HG02571 (cell line): Measurements from ENCODE around the gene XCL1.

ENCODE experiments used
- ATAC-seq: cut with Tn5 transposase; IDR thresholded peaks from one replicate; pipeline ENCODE4 v1.9.1; 2021; ENCODE audit warnings: mild to moderate bottlenecking, moderate library complexity; ENCODE audit not compliant: unreplicated experiment

The XCL1 gene

DNA sequence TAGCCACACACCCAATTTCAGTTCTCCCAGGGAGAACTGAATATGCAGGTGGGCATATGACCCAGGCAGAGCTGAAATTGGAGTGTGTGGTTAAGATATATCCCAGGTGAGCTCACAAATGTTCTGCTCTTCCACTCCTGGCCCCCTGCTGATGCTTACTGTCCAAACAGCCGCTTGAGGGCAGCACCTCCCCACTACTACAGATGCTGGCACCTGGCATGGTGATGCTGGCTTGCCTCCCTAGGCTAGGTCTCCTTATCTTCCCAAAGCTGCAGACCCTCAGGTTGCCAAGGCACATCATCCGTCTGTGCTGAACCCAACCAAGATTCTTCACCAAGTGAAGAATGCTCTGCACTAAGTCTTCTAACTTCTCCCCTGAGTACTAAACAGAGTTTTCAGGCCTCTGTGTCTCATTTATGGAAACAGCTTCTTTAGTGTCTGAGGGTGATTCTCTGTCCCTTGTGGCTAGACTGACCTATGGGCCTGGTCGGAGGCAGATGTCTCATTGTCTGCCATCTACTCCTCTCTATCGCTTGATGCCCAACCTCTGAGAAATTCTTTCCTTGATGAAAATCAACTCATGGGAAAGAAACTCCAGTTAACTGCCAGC lies 27.2 kb downstream of the XCL1 start:
- peak; percentile 83 for ATAC-seq

DNA sequence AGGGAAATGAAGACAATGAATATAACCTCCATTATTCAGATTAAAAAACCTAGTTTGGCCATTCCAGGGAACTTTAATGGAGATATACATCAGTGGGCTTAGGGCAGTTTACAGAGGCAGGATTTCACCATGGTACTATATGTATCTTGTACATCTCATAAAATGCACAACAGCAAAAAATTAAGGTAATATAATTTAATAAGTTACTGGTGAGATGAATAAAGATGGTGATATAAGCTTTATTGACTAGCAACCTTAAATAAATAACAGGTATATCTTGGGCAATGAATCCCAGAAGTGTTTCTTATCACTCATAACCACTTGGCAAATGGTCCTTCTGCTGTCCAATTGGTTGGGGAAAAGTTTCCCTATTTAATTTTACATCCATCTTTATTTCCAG lies 29.0 kb downstream of the XCL1 start:
- ATAC-seq, result no peak

DNA sequence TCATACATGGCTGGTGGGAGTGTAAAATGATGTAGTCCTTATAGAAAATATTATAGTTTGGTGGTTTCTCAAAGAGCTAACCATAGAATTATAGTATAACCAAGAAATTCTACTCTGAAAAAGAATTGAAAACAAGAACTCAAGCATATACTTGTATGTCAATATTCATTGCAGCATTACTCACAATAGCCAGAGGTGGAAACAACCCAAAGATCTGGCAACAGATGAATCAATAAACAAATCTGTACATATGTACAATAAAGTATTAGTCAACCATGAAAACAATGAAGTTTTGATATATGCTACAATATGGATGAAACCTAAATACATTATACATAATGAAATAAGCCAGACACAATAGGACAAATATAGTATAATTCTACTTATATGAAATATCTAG lies 29.7 kb downstream of the XCL1 start:
- ATAC-seq, result no peak

DNA sequence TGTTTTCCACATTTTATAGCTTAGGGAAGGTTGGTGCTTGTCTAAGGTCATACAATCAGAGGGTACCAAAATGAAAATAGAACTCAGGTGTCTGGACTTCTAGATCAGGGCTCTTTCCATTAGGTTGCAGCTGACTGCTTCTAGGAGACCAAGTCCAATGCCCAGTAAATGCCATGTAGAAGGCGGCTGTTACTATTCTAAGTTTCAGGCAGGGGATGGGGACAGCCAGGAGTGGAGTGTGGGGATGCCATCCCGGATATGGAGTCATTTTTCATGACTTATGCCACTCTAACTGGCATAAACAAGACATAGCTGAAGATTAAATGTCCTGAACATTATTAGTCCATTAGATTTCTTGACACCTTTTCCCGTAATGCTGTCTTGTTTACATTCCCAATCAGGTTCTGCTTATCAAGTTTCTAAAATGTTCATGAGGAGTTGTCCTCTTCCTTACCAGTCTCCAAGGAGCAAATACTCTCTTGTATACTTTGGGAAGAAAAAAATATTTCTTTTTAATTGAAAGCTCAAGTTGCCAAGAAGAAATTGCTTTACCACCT lies 31.5 kb downstream of the XCL1 start:
- no peak for ATAC-seq

DNA sequence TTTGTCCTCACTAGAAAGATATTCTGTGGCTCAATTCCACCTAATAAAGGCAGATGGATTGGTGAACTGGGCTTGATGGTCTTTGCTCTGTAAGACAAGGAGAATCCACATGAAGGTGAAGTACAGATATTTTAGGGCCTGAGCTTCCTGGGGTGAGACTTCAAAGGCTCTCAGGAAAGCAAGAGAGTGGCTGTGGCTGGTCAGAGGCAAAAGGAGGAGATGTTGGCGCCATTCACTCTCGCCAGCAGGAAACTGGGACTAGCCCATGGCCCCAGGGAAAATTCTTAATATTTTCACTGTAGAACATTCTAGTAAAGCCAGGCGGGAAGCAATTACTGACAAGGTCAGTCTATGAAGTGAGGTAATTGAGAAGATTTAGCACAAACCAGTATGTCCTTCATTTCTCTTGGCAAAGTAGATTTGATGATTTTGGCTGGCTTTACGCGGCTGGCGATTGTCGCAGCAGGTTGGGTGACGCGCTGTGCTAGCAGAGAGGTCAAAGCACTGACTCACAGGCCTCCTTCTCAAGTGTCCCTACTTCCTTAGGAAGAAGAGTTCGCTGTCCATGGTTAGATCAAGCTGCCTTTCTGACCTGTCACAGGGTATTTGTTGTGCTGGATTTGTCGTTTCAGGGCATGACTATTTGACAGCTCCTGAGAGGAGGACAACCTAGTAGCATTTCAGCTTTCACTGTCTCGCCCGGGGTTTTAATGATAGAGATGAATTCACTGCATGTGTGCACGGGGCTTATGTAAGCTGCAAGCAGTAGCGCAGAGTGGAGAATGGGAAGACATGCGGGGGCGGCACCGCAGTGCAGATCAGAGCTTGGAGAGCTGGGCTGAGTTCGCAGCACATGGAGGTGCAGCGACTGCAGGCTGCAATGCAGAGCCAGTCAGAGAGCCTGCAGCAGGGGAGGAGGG lies 32.7 kb downstream of the XCL1 start:
- ATAC-seq, result no peak

DNA sequence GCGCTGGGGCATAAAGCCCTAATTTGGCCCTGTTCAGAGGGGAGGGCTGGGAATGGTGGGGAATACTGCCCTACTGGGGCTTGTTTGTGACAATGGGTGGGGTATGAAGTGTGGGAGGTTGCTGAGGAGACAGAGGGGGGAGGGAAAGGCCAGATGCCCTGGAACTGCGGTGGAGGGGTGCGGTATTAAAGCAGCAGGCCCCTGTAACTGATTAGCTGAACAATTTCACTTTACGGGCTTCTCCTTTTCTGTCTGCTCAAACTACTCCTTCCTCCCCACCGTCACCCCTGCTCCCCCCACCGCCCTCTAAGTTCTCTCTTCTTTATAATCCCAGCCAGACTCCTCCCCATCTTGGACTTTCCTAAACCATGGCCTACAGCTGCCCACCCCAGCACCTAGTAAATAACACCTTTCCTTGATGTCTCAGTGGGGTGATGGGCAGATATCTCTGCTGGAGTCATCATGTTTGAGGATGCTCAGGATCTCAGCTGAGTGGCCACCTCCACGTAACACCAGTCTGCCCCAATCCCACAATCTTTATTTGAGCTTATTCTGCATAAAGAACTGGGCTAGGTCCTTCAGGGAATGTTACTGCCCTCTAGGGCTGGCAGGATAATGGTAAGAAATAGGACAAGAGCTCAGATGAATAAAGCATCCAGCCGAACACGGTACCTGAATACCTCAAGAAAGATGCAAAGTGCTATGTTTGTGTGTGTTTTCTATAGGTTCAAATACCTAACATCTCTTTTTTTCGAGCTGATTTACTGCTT lies 33.5 kb downstream of the XCL1 start:
- no peak for ATAC-seq

DNA sequence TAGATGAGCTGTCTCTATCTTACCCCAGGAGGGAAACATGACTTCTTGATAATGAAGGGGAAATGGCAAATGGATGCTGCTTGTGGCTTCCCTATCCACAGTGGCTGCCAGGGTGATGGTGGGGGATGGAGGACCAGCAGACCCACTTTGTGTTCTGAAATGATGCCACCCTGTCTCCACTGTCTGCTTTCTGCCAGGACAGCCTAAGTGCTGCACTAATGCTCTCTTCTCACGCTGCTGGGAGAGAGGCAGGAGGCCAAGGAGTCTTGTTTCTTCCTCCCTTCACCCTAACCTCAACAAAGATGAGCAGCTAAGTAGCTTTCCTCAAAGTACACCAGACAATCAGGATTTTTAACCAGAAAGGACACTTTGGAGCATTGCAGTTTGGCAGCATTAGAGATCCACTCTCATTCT lies 36.6 kb downstream of the XCL1 start:
- no peak for ATAC-seq

DNA sequence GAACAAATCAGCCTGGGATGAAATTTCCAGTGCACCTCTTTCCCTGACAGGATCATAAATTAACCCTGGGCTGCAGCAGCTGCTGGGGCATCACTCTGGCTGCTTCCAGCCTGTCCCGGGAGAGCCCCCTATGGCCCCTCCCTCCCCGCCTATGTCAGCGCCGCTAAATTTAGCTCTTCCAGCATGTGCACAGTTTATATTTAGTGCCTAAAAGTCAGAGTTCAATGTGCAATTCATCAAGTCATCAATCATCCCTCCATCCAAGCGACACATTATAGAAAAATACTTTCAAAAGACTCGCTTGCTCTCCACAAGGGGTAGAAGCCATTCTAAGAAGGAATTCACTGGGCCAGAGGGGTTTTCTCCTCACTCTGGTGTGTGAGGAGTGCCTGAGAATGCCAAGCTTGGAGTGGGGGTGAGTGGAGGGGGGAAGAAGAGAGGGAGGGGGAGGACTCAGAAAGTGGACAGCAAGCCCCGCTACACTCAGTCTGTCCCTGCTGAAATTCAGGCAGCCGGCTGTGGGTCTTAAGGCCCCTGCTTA lies 37.4 kb downstream of the XCL1 start:
- no peak for ATAC-seq

DNA sequence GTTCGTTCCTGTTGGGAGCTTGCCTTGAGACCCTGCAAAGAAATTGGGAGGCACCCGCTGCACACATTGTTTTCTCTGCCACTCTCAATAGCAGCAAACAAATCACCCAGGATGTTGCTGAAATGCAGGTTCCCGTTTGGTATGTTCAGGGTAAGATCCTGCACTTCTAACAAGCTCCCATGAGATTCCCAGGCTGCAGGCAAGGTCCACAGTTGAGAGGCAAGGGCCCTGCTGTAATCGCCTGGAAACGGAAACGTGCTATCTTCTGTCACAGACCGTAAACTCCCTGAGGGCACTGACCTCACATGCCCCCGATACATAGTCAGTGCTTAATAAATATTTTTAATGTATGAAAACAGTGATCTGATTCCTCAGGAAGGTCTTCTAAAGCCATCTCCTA lies 37.8 kb downstream of the XCL1 start:
- no peak for ATAC-seq

DNA sequence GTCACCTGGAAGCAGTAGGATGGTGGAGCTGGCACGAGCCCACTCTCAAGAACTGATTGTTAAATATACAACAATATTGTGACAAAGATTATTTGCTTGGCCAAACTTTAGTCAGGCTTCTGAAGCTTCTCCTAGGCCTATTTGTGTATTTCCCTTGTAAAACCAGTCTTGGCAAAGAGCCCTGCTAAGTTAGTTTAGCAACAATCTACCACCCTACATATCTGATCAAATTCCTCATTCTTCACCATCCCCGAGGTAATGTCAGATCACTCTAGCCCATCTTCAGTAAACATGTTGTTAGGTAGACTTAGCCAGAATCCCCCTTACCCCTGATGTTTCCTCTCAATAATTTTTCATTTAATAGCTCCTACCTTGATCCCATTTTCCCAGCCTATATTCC lies 39.6 kb downstream of the XCL1 start:
- ATAC-seq, result no peak

DNA sequence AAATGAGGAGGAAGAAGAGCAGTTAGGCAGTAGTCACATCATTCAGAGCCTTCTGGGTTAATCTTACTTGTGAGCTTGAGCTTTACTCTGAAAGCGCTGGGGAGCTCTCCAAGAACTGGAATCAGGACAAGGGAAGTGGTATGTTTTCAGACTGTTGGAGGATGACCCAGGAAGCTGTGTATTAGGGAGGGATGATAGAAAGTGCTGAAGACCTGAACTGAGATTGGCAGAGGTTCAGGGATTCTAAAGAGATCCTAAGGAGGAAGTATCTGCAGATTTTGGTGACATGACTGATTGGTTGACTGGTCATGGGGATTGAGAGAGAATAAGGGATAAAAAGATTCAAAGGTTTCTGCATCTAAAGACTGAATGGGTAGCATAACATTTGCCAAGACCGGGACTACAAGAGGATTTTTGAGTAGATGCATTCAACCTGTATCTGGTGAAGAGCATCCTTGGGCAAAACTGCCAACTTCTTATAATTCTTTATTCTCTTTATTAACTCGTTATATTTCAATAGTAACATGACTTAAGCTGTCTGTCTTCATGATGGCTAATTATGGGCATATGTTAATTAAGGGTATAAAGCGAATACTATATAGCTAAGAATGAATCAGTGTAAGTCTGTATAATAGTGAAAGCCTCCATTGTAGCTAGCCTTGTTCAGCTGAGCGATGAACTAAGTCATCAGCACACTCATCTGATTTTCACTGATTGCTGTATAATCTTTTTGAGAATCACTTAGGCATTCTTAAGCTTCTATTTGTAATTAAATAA lies 41.8 kb downstream of the XCL1 start:
- no peak for ATAC-seq

DNA sequence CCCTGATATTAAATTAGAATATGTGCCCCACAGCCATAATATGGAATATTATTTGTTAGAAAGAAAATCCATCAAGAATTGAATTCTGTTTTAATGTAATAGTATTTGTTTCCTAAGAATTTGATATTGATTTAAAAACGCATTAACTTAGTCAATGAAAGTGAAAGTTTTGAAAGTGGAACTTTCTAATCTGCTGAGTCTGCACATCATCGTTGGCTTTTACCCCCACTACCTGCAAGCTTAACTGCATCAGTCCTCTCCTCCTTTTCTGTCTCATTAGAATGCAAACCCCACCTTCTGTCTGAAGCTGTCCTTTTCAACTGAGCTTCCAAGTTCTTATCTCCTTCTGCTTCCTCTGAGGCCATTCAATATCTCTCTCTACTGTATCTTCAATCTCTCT lies 42.5 kb downstream of the XCL1 start:
- ATAC-seq, result no peak

DNA sequence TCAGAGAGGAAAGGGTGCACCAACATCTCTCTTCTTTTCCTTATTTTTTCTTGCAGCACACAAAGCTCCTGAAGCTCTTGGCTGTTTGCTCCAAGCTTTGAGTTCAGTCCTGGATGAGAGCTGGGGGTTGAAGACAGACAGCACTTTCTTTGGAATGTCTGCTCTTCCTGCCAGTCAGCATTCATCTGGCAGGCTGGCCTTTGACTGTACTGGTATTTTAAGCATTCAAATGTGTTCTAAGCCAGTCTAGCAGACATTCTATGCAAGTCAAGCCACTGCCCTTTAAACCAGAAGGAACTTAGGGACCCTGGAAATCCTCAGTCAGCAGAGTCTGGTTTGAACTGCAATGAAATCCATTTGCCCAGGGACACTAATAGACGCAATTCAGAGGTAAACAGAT lies 45.0 kb downstream of the XCL1 start:
- ATAC-seq, result no peak

DNA sequence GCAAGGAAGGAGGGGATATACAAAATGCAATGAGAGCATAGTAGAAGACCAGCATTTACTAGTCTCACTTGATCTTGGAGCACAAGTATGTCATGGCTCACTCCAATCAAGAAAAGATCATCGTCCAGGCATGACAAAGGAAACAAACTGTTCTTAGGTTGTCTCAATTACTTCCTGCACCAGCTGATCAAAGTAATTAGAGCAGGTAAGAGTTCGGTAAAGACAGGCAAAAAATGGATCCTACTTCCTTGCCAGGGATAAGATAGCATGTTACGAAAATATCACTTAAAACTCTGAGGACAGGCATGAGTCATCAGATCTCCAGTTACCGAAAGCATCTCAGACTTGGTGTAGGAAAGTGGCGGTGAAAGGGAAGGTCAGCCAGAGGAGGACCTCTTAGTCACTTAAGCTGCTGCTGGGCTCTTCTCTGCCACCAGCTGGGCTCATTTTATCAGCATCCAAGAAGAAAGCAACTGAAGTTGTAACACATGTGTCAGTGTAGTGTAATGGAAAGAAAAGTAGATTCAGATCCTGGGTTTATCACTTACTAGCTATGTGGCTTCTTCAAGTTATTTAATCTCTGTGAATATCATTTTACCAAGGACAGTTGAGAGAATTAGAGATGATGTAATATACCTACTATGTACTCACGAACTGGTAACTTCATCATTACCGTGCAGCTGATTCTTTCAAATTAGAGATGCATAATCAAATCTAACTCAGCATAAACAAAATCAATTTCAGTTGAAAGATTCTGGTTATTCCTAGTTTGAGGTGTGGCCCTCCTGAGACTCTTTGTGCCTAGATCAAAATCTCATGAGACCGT lies 46.8 kb downstream of the XCL1 start:
- ATAC-seq, result no peak

DNA sequence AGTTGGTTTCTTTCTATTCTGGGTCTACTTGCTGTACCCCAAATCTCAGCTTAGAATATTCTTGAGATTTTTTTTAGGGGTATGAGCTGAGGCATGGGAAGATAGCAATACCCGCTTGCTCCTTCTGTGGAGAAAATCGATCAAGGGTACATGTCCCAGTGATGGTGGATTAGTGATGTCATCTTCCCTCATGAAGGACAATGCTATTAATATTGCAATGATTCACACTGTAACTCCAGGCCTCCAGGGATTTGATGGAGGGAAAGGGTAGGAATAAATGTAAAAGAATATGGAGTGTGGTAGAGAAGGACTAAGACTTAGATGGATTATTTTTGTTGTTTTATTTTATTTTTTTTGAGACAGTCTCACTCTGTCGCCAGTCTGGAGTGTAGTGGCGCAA lies 47.4 kb downstream of the XCL1 start:
- no peak for ATAC-seq

DNA sequence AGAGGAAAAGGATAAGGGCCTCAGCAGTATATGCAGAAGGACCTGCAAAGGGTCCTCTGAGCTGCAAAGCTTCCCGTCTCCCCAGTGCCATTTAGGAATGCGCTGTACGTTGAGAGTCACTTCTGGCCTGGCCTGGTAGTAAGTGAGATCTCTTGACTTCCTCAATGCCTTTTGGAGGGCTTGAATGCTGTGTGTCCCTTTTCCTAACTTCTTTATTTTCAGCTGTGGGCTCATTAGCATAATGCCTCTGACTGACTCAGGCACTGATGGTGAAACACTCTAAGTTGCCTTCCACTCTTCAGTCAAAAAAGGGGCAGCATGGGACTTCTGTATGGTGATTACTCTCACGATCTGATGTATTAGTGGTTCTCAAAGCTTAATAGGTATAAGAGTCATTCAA lies 49.9 kb downstream of the XCL1 start:
- no peak for ATAC-seq

DNA sequence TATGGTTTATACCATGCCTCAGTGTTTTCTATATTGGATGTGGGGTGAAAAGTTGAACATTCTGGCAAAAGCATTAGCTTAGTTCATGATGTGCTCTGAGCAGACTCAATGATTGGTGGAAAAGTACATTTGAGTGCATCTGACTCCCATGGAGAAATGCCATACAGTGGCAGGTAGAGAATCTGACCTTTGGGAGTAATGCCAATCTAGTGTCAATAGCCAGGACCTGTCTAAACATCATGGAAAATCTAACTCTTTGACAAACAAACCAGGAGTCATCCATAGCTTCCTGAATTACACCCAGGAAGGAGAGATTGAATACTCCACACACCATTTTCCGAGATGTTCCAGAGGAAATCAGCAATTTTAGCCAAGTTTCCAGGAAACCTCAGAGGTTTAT lies 51.0 kb downstream of the XCL1 start:
- ATAC-seq, result no peak

DNA sequence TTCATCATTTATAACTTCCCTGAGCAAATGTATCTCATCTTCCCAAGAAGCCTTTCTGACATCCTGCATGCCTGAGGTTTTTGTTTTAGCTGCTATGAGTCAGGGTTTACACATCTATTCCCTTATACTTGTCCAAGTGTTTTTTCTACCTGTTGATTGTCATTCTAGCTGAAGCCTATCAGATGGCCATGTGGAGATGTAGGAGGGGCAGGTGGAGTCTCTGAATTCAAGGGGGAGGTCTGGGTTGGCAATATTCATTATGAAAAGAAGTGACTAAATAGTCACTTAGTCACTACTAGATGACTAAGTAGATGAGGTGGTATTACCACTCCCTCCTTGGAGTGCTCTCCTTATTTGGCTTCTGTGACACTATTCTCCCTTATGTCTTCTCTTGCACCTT lies 52.4 kb downstream of the XCL1 start:
- ATAC-seq, result no peak

DNA sequence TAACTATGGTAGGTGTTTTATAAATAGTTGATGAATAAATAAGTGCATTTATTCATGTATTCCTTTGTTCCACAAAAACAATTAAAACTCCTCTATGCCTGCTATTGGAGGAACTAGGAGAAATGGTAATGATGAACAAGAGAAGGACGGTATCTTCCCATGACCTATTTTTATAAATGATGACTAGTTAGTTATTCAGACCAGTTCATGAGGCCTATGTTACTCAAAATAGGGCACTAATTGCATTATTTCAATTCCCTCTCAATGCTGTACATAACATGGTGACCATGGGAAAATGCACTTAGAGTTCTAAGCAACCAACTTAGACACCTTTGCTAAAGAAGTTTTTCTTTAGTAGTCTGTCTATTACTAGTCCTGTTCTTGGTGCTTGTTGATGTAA lies 53.1 kb downstream of the XCL1 start:
- no peak for ATAC-seq
